ENCODE data around the gene SESN2. TPM values are rescaled to one million over a fixed set of nuclear protein-coding genes. Genes with fewer than 3 reads are reported as not detected.

SESN2 gene
- total RNA-seq, 1 experiment from 2014 or later, result 36.8 TPM

DNA sequence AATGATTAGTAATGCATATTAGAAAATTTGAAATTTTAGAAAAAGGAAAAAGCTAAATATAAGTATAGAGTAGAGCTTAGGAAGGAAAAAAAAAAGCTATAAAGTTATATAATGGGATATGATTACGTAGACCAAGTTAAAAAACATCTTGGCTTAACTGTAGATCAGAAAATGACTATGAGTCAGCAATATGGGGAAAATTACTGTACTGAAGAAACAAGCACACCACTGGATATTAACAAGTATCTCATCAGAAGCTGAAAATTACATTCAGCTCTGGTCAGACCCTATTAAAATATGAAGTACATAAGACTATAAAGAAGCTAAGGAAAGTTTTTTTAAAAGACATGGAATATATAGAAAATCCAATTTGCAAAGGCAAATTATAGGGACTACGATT, 46.0 kb upstream of the SESN2 start:
- Histone ChIP-seq H4K20me1 (ENCODE audit: insufficient read depth) (peaks cover 4% of the 10 kb centered on the region), H3K4me3 (replicated peaks in 1 of 2; ENCODE audit: low read depth in 1 of 2, low read length in 2 of 2) (no peak overlapping the region), H3K36me3 (ENCODE audit: control insufficient read depth in 1 of 2, insufficient read depth in 2 of 2, low read length in 2 of 2) (peaks cover 14 to 23% of the 10 kb centered on the region in 2 experiments; a peak in 3 of 4 replicates), H3K4me2 (ENCODE audit: low read length) (no peak overlapping the region), H3K27me3 (ENCODE audit: insufficient read depth, low read length) (no peaks in the 10 kb centered on the region), H3K79me2 (ENCODE audit: insufficient read depth, low read length) (peaks cover 50% of the 10 kb centered on the region), H3K9me2 (ENCODE audit: insufficient read depth) (no peaks in the 10 kb centered on the region), H3K4me1 (ENCODE audit: control insufficient read depth in 1 of 2, insufficient read depth in 2 of 2, low read length in 2 of 2) (no peaks in the 10 kb centered on the region), H3K9me3 (ENCODE audit: control insufficient read depth in 1 of 2, insufficient read depth in 1 of 2, low read depth in 1 of 2, low read length in 2 of 2) (no peaks in the 10 kb centered on the region), H3K9ac (ENCODE audit: low read length) (no peak overlapping the region), H2AFZ (ENCODE audit: low read depth, low read length, poor library complexity, severe bottlenecking) (no peak overlapping the region), H3K27ac (ENCODE audit: low read depth, low read length) (no peak overlapping the region)
- BruUV-seq (replicated peaks), result no TSS peak
- ATAC-seq (no peak), DNase-seq (ENCODE audit: low read depth, low spot score) (no peak)
- intact Hi-C loops (cut with micrococcal nuclease), result no loop called here
- ChIA-PET CTCF (interaction anchor here (0.7 to 1.8 kb wide), 2 partner anchors 104 to 122 kb away, joined by 3 to 8 read pairs; no protein-coding TSS in a partner anchor), POLR2A (interaction anchor here (1.8 kb wide), 1 partner anchor 125 kb away, joined by 5 read pairs; the partner anchor contains the start of gene EYA3), RAD21 (ENCODE audit: low non-redundant PET in 1 of 2, low total read pairs in 2 of 2, uncharacterized antibody in 2 of 2, unreplicated experiment in 2 of 2) (no interaction called here)
- TF ChIP-seq SRF (IDR thresholded peaks at IDR 0.05; ENCODE audit: low read depth), result no peak
- TF ChIP-seq POLR2A (IDR thresholded peaks at IDR 0.05; ENCODE audit: borderline replicate concordance, extremely low read depth, insufficient read depth, insufficient read length), result no peak
- TF ChIP-seq FOSL1 (IDR thresholded peaks at IDR 0.05; ENCODE audit: low read depth), result no peak
- TF ChIP-seq, protein P1, sequence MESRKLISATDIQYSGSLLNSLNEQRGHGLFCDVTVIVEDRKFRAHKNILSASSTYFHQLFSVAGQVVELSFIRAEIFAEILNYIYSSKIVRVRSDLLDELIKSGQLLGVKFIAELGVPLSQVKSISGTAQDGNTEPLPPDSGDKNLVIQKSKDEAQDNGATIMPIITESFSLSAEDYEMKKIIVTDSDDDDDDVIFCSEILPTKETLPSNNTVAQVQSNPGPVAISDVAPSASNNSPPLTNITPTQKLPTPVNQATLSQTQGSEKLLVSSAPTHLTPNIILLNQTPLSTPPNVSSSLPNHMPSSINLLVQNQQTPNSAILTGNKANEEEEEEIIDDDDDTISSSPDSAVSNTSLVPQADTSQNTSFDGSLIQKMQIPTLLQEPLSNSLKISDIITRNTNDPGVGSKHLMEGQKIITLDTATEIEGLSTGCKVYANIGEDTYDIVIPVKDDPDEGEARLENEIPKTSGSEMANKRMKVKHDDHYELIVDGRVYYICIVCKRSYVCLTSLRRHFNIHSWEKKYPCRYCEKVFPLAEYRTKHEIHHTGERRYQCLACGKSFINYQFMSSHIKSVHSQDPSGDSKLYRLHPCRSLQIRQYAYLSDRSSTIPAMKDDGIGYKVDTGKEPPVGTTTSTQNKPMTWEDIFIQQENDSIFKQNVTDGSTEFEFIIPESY (IDR thresholded peaks at IDR 0.05; ENCODE audit: extremely low read depth, insufficient replicate concordance, low read length), result no peak
- no peak for TF ChIP-seq CEBPB (IDR thresholded peaks at IDR 0.05; ENCODE audit: low read depth)
- TF ChIP-seq JUND (IDR thresholded peaks at IDR 0.05), result no peak
- no peak for TF ChIP-seq POLR2AphosphoS5 (IDR thresholded peaks at IDR 0.05; ENCODE audit: low read depth, low read length)
- no peak for TF ChIP-seq SP1 (IDR thresholded peaks at IDR 0.05; ENCODE audit: low read depth)
- TF ChIP-seq EZH2phosphoT487 (IDR thresholded peaks at IDR 0.05; ENCODE audit: borderline replicate concordance), result no peak
- TF ChIP-seq ELF1 (IDR thresholded peaks at IDR 0.05; ENCODE audit: borderline replicate concordance, low read depth), result no peak
- TF ChIP-seq, protein P2, sequence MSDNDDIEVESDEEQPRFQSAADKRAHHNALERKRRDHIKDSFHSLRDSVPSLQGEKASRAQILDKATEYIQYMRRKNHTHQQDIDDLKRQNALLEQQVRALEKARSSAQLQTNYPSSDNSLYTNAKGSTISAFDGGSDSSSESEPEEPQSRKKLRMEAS (IDR thresholded peaks at IDR 0.05), result no peak
- no peak for TF ChIP-seq EGR1 (IDR thresholded peaks at IDR 0.05; ENCODE audit: low read depth)
- TF ChIP-seq EZH2 (IDR thresholded peaks at IDR 0.05), result no peak
- no peak for TF ChIP-seq ZNF274 (IDR thresholded peaks at IDR 0.05; ENCODE audit: low read depth, low read length)
- TF ChIP-seq, protein P3, sequence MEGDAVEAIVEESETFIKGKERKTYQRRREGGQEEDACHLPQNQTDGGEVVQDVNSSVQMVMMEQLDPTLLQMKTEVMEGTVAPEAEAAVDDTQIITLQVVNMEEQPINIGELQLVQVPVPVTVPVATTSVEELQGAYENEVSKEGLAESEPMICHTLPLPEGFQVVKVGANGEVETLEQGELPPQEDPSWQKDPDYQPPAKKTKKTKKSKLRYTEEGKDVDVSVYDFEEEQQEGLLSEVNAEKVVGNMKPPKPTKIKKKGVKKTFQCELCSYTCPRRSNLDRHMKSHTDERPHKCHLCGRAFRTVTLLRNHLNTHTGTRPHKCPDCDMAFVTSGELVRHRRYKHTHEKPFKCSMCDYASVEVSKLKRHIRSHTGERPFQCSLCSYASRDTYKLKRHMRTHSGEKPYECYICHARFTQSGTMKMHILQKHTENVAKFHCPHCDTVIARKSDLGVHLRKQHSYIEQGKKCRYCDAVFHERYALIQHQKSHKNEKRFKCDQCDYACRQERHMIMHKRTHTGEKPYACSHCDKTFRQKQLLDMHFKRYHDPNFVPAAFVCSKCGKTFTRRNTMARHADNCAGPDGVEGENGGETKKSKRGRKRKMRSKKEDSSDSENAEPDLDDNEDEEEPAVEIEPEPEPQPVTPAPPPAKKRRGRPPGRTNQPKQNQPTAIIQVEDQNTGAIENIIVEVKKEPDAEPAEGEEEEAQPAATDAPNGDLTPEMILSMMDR (IDR thresholded peaks at IDR 0.05 in 2 of 3, conservative IDR thresholded peaks at IDR 0.05 in 1 of 3; ENCODE audit: borderline replicate concordance in 1 of 3, insufficient read depth in 1 of 3, low read depth in 2 of 3, low read length in 2 of 3), result no peak
